AG08395 (cell line): ENCODE data around the gene TBC1D9B.

Source experiments
- DNase-seq: peaks from one replicate; pipeline ENCODE4 v3.0.0; 2012; ENCODE audit warnings: mixed read lengths, low spot score

TBC1D9B gene

GRCh38 chr5:179907556-179908324 lies at the start of gene TBC1D9B:
TBC1D9B (minus strand) TSS chr5:179907897; CDS start chr5:179907821, 76 bp downstream.
- DNase-seq, result peak; percentile 85

- no peak for DNase-seq
Observed at GRCh38 chr5:179955630-179956029, 47.9 kb upstream of the TBC1D9B start.

GRCh38 chr5:179955062-179955461 lies 47.4 kb upstream of the TBC1D9B start:
- no peak for DNase-seq

GRCh38 chr5:179954434-179954833 lies 46.7 kb upstream of the TBC1D9B start:
- no peak for DNase-seq

- DNase-seq, result no peak
Observed at GRCh38 chr5:179953987-179954386, 46.3 kb upstream of the TBC1D9B start.

GRCh38 chr5:179936976-179937681 lies 29.4 kb upstream of the TBC1D9B start:
- DNase-seq, result no peak

- no peak for DNase-seq
Observed at GRCh38 chr5:179930788-179931473, 23.2 kb upstream of the TBC1D9B start.

- no peak for DNase-seq
Observed at GRCh38 chr5:179927824-179928223, 20.1 kb upstream of the TBC1D9B start.

GRCh38 chr5:179926657-179927056 lies 19.0 kb upstream of the TBC1D9B start:
- DNase-seq, result no peak

GRCh38 chr5:179923436-179923835 lies 15.7 kb upstream of the TBC1D9B start:
- DNase-seq, result no peak

- no peak for DNase-seq
Observed at GRCh38 chr5:179920175-179920574, 12.5 kb upstream of the TBC1D9B start.

- DNase-seq, result no peak
Observed at GRCh38 chr5:179919487-179920060, 11.9 kb upstream of the TBC1D9B start.

- no peak for DNase-seq
Observed at GRCh38 chr5:179918742-179919486, 11.2 kb upstream of the TBC1D9B start.

GRCh38 chr5:179916523-179916922 lies 8.8 kb upstream of the TBC1D9B start:
- no peak for DNase-seq

- no peak for DNase-seq
Observed at GRCh38 chr5:179915406-179915935, 7.8 kb upstream of the TBC1D9B start.

GRCh38 chr5:179914032-179914755 lies 6.5 kb upstream of the TBC1D9B start:
- DNase-seq, result peak; percentile 58

- no peak for DNase-seq
Observed at GRCh38 chr5:179913461-179913860, 5.8 kb upstream of the TBC1D9B start.

GRCh38 chr5:179912951-179913350 lies 5.3 kb upstream of the TBC1D9B start:
- DNase-seq, result no peak

GRCh38 chr5:179912386-179912785 lies 4.7 kb upstream of the TBC1D9B start:
- no peak for DNase-seq

- no peak for DNase-seq
Observed at GRCh38 chr5:179909224-179909623, 1.5 kb upstream of the TBC1D9B start.

- DNase-seq, result no peak
Observed at GRCh38 chr5:179908528-179908927, 831 bp upstream of the TBC1D9B start.
